ENCODE measurements around the gene PAFAH2. TPM values are rescaled to one million over a fixed set of nuclear protein-coding genes. Genes with fewer than 3 reads are reported as not detected.

PAFAH2 gene
- total and polyA plus RNA-seq, 2 of the 13 experiments (the other 11 are each of a cell fraction or from before 2014, with no cell fraction given): 6.9 to 9.4 TPM

GRCh38 chr1:25990251-25990650, 7.6 kb downstream of the PAFAH2 start:
- WGBS (ENCODE audit: low lambda C conversion rate): 98% methylated on average over 6 of the region's 6 CpGs
- DNase-seq (ENCODE audit: low spot score) (no peak), ATAC-seq (no peak), FAIRE-seq (no peak)
- POLR2A ChIA-PET: no interaction called here
- Histone ChIP-seq H4K20me1 (ENCODE audit: insufficient read depth, low read length) (no peaks in the 10 kb centered on the region), H3K4me1 (ENCODE audit: insufficient read depth, low read length) (no peaks in the 10 kb centered on the region), H3K9ac (ENCODE audit: insufficient read depth, low read depth, low read length) (no peak overlapping the region), H2AFZ (ENCODE audit: low read length) (no peak overlapping the region), H3K36me3 (replicated peaks in 1 of 2; ENCODE audit: control insufficient read depth in 1 of 2, insufficient read depth in 2 of 2, low read length in 2 of 2) (peaks cover 10 to 21% of the 10 kb centered on the region in 2 experiments), H3K27me3 (ENCODE audit: control insufficient read depth in 1 of 2, insufficient read depth in 2 of 2, low read length in 2 of 2) (no peaks in the 10 kb centered on the region), H3K9me3 (ENCODE audit: low read length) (no peaks in the 10 kb centered on the region), H3K79me2 (ENCODE audit: insufficient read depth, low read length) (no peaks in the 10 kb centered on the region), H3K4me2 (ENCODE audit: low read depth, low read length) (no peak overlapping the region), H3K27ac (ENCODE audit: extremely low read length, insufficient read depth, low read length) (no peak overlapping the region), H3K4me3 (replicated peaks in 1 of 3; ENCODE audit: insufficient read depth in 1 of 3, low read depth in 2 of 3, low read length in 3 of 3) (no peak overlapping the region)
- CTCF ChIA-PET (ENCODE audit: low intra/inter-chr PET ratio, low total read pairs): no interaction called here
- in situ Hi-C loops (cut with HindIII; ENCODE audit: extremely low pct_ligation_motif_present, low pct_unique_long_range_greater_than_20kb): loop anchor here (10.0 kb wide), 1 partner anchor 165 kb away; no protein-coding TSS in a partner anchor
- TF ChIP-seq FUBP1 (CRISPR knock-in tag; IDR thresholded peaks at IDR 0.05; ENCODE audit: borderline replicate concordance) (no peak), GABPA (IDR thresholded peaks at IDR 0.05; ENCODE audit: low read depth, low read length) (no peak), GABPA (CRISPR knock-in tag; IDR thresholded peaks at IDR 0.05; ENCODE audit: low read depth) (0 out of 2 replicates have a peak, but pooled peaks have one; percentile 3)
- intact Hi-C loops (cut with micrococcal nuclease; ENCODE audit: unreplicated experiment): no loop called here
- no TSS peak for BruUV-seq (replicated peaks)

- intact Hi-C loops (cut with micrococcal nuclease; ENCODE audit: unreplicated experiment) (no loop called here), in situ Hi-C loops (cut with HindIII; ENCODE audit: extremely low pct_ligation_motif_present, low pct_unique_long_range_greater_than_20kb) (loop anchor here (10.0 kb wide), 1 partner anchor 165 kb away; no protein-coding TSS in a partner anchor)
- Histone ChIP-seq H3K4me3 (replicated peaks in 1 of 3; ENCODE audit: insufficient read depth in 1 of 3, low read depth in 2 of 3, low read length in 3 of 3) (no peak overlapping the region), H4K20me1 (ENCODE audit: insufficient read depth, low read length) (no peaks in the 10 kb centered on the region), H3K9ac (ENCODE audit: insufficient read depth, low read depth, low read length) (no peak overlapping the region), H3K9me3 (ENCODE audit: low read length) (no peaks in the 10 kb centered on the region), H3K4me1 (ENCODE audit: insufficient read depth, low read length) (no peaks in the 10 kb centered on the region), H3K36me3 (replicated peaks in 1 of 2; ENCODE audit: control insufficient read depth in 1 of 2, insufficient read depth in 2 of 2, low read length in 2 of 2) (peaks cover 10 to 23% of the 10 kb centered on the region in 2 experiments), H3K79me2 (ENCODE audit: insufficient read depth, low read length) (no peaks in the 10 kb centered on the region), H3K4me2 (ENCODE audit: low read depth, low read length) (no peak overlapping the region), H3K27ac (ENCODE audit: extremely low read length, insufficient read depth, low read length) (no peak overlapping the region), H3K27me3 (ENCODE audit: control insufficient read depth in 1 of 2, insufficient read depth in 2 of 2, low read length in 2 of 2) (no peaks in the 10 kb centered on the region), H2AFZ (ENCODE audit: low read length) (no peak overlapping the region)
- DNase-seq (ENCODE audit: low spot score): no peak
- no peak for FAIRE-seq
- POLR2A ChIA-PET: no interaction called here
- CTCF ChIA-PET (ENCODE audit: low intra/inter-chr PET ratio, low total read pairs): no interaction called here
- ATAC-seq: no peak
- 98% methylated on average over 11 of the region's 11 CpGs for WGBS (ENCODE audit: low lambda C conversion rate)
- BruUV-seq (replicated peaks): no TSS peak
- TF ChIP-seq STAT5B (CRISPR knock-in tag; IDR thresholded peaks at IDR 0.05): no peak
- TF ChIP-seq GABPA (IDR thresholded peaks at IDR 0.05; ENCODE audit: low read depth, low read length): no peak
- peak; percentile 22; the same call in 1 of the 2 replicates for TF ChIP-seq GABPA (CRISPR knock-in tag; IDR thresholded peaks at IDR 0.05; ENCODE audit: low read depth)
- 0 out of 2 replicates have a peak, but pooled peaks have one; percentile 29 for TF ChIP-seq PPARG (CRISPR knock-in tag; conservative IDR thresholded peaks at IDR 0.05)
- TF ChIP-seq, protein P1, sequence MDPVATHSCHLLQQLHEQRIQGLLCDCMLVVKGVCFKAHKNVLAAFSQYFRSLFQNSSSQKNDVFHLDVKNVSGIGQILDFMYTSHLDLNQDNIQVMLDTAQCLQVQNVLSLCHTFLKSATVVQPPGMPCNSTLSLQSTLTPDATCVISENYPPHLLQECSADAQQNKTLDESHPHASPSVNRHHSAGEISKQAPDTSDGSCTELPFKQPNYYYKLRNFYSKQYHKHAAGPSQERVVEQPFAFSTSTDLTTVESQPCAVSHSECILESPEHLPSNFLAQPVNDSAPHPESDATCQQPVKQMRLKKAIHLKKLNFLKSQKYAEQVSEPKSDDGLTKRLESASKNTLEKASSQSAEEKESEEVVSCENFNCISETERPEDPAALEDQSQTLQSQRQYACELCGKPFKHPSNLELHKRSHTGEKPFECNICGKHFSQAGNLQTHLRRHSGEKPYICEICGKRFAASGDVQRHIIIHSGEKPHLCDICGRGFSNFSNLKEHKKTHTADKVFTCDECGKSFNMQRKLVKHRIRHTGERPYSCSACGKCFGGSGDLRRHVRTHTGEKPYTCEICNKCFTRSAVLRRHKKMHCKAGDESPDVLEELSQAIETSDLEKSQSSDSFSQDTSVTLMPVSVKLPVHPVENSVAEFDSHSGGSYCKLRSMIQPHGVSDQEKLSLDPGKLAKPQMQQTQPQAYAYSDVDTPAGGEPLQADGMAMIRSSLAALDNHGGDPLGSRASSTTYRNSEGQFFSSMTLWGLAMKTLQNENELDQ (CRISPR knock-in tag; IDR thresholded peaks at IDR 0.05; ENCODE audit: borderline replicate concordance): no peak
- no peak for TF ChIP-seq GATAD1 (CRISPR knock-in tag; IDR thresholded peaks at IDR 0.05)
- TF ChIP-seq U2AF2 (IDR thresholded peaks at IDR 0.05; ENCODE audit: low read depth, low read length): no peak
- TF ChIP-seq MATR3 (CRISPR knock-in tag; IDR thresholded peaks at IDR 0.05): no peak
- no peak for TF ChIP-seq SKI (IDR thresholded peaks at IDR 0.05; ENCODE audit: partially characterized antibody)
- TF ChIP-seq CC2D1A (CRISPR knock-in tag; IDR thresholded peaks at IDR 0.05): no peak
- TF ChIP-seq, protein P2, sequence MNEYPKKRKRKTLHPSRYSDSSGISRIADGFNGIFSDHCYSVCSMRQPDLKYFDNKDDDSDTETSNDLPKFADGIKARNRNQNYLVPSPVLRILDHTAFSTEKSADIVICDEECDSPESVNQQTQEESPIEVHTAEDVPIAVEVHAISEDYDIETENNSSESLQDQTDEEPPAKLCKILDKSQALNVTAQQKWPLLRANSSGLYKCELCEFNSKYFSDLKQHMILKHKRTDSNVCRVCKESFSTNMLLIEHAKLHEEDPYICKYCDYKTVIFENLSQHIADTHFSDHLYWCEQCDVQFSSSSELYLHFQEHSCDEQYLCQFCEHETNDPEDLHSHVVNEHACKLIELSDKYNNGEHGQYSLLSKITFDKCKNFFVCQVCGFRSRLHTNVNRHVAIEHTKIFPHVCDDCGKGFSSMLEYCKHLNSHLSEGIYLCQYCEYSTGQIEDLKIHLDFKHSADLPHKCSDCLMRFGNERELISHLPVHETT (CRISPR knock-in tag; conservative IDR thresholded peaks at IDR 0.05): no peak
Measured at GRCh38 chr1:25989440-25990234, 8.2 kb downstream of the PAFAH2 start.
